DOHH2 (cell line): ENCODE measurements around the gene FAM180B.

Source experiments
- EZH2phosphoT487 ChIP-seq: fragments of 200-600 bp; sonication (generic); IDR thresholded peaks from 2 replicates; pipeline ENCODE4 v1.6.1; 2017; ENCODE audit warnings: borderline replicate concordance, mild to moderate bottlenecking, antibody characterized with exemption, low read length, moderate library complexity, mixed read lengths
- TF ChIP-seq, protein P1 (sequence below): fragments of 200-600 bp; sonication (generic); IDR thresholded peaks from one replicate; pipeline ENCODE4 v1.5.1; 2014; ENCODE audit warnings: antibody characterized with exemption, mild to moderate bottlenecking, low read depth, low read length; ENCODE audit not compliant: poor library complexity, severe bottlenecking

DNA sequence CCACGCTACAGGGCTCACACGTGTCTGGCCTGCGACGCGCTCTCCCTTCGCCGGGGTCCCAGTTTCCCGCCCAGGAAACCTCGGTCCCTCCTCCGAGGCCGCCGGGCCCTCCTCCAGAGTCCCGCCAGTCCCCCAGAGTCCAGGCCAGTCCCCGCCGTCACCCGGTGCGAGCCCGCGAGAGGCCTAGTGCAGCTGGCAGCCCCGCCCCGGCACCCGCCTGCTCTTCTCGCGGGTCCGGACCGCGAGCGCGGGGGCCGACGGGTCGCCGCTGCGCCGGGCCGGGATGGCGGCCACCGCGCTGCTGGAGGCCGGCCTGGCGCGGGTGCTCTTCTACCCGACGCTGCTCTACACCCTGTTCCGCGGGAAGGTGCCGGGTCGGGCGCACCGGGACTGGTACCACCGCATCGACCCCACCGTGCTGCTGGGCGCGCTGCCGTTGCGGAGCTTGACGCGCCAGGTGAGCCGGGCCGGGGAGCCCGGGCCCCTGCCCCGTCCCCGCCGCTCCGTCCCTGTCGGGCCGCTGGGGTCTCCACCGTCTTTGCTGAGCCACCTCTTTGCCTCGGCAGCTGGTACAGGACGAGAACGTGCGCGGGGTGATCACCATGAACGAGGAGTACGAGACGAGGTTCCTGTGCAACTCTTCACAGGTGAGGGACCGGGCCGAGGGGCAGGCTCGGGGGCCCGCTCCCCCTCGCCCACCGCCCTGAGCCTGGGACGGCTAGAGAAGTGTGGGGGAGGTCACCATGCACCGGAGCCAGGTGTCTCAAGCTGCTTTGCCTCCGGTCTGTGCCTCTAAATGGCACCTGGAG is 20.9 kb upstream of the FAM180B start, which contains the start of gene PTPMT1:
- TF ChIP-seq, protein P1, sequence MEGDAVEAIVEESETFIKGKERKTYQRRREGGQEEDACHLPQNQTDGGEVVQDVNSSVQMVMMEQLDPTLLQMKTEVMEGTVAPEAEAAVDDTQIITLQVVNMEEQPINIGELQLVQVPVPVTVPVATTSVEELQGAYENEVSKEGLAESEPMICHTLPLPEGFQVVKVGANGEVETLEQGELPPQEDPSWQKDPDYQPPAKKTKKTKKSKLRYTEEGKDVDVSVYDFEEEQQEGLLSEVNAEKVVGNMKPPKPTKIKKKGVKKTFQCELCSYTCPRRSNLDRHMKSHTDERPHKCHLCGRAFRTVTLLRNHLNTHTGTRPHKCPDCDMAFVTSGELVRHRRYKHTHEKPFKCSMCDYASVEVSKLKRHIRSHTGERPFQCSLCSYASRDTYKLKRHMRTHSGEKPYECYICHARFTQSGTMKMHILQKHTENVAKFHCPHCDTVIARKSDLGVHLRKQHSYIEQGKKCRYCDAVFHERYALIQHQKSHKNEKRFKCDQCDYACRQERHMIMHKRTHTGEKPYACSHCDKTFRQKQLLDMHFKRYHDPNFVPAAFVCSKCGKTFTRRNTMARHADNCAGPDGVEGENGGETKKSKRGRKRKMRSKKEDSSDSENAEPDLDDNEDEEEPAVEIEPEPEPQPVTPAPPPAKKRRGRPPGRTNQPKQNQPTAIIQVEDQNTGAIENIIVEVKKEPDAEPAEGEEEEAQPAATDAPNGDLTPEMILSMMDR = no peak
- TF ChIP-seq EZH2phosphoT487 = no peak
